ENCODE measurements around the gene PTCRA.
"Not testable (repeated sequence)": the region's sequence is repeated elsewhere in the genome, so short reads cannot be mapped to it uniquely, and the experiment has no call there.

PTCRA gene

DNA sequence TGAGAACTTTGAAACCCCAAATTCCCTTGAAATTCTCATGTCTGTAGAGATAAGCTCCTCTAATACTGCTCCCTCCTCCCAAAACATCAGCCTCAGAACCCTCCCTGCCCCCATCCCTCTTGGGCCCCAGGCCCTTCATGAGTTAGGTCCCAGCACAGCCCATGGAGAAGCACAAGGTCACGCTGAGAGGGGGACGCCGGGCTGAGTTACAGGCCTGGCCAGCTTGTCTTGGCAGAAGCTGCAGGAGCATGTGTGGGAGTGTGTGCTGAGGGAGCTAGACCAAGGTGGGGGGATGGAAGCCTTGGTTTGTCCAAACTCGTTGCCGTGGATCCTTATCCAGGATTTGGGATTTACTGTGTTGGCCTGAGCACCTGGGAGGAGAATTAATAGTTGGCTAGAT lies 8.5 kb upstream of the PTCRA start:
- no peak for DNase-seq

DNA sequence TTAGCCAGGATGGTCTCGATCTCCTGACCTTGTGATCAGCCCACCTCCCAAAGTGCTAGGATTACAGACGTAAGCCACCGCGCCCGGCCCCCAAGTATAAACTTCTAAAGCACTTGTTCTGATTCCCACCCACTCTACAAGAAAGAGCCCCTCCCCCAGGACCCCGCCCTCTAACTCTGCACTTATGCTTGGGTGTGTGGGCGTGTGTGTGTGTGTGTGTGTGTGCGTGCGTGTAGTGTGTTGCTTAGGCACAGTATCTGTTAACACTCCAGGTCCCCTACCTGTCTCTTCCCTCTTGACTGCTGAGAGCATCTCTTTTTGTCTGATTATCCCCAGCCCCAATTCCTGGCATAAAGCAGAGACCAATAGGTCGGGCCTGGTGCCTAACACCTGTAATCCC lies 6.0 kb upstream of the PTCRA start:
- no peak for DNase-seq

DNA sequence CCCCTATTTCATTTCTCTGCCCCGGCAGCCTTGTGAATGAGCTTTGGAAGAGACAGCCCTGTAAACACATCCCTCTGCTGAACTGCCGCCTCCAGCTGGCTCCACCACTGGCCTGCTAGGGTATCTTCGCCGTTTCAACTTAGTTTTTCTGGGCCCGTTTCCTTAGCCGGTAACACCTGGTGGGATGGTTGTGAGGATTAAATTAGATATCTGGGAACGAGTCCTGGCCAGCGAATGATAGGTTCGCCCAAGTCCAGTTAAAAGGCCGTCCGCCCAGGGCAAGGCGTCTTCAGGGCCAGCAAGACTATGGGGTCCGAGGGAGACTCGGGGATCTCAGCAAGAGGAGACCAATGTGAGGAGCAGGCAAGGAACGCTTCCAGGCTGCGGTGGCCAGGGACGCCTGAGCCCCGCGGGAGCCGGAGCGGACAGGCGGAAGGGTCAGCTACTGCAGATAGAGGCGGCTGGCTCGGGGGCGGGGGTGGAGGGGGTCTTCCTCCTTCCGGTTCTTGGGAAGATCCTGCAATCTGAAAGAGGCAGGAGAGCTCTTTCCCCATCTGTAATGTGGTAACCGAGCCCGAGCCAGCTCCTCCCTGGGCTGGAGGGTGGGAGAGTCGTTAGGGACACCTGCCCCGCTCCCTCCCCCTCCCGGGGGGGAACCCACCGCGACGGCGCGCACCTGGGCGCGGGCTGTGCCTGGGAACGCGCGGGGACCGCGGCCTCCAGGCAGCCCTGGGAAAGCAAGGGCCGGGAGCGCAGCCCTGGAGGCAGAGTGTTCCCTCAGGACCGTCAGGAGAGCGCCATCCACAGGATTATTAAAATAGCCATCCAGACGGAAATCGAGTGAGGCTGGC lies 4.5 kb upstream of the PTCRA start:
- DNase-seq = no peak

DNA sequence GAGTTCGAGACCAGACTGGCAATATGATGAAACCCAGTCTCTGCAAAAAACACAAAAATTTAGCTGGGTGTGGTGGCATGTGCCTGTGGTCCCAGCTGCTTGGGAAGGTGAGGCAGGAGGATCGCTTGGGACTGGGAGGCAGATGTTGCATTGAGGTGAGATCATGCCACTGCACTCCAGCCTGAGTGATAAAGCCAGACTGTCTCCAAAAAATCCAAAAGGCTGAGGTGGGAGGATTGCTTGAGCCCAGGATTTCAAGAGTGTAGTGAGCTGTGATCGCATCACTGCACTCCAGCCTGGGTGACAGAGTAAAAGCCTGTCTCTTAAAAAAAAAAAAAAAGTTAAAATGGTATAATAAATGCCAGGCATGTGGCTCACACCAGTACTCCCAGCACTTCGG lies 1.3 kb upstream of the PTCRA start:
- no peak for DNase-seq

DNA sequence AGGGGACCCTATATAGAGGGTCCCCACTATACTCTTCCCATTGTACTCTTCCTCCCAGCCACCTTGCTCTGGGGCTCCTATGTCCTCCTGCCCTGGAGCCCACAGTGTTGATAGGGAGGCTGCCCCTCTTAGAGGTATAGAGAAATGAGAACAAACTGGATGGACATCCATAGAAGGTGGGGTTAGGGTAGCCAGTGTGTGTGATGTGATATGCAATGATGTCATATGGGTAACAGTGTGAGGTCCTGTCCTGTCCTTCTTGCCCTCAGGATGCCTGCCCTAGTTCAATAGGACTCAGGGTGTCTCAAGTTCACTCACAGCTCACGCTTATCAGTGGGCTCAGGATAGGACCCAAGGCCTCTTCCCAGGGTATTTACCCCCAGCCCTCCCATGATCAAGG lies 435 bp downstream of the PTCRA start:
- DNase-seq = no peak

DNA sequence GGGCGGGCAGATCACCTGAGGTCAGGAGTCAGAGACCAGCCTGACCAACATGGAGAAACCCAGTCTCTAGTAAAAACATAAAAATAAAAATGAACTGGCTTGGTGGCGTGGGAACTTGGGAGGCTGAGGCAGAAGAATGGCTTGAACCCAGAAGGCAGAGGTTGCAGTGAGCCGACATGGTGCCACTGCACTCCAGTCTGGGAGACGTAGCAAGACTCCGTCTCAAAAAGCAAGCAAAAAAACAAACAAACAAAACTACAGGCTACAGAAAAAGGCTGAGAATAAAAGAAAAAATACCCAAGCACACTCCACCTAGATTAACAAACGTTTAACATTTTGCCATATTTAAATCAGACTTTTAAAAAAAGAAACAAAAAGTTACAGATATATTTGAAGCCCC lies 5.9 kb downstream of the PTCRA start:
- no peak for DNase-seq

DNA sequence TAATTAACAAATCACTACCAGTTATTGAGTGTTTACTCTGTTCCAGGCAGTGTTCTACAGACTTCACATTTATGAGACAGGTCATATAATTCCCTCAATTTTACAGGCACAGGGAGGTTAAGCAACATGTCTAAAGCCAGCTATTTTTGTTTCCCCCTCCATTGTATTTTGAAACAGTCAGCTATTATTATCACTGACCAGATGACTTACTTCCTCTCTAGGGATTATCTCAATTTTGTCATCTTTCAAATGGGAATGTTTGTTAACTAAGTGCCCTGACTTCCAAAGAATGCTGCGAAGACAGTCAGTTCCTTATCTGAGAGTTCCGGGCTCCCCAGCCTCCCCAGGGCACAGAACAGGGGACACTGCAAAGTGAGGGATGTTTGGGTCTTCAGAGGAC lies 7.8 kb downstream of the PTCRA start:
- no peak for DNase-seq

DNA sequence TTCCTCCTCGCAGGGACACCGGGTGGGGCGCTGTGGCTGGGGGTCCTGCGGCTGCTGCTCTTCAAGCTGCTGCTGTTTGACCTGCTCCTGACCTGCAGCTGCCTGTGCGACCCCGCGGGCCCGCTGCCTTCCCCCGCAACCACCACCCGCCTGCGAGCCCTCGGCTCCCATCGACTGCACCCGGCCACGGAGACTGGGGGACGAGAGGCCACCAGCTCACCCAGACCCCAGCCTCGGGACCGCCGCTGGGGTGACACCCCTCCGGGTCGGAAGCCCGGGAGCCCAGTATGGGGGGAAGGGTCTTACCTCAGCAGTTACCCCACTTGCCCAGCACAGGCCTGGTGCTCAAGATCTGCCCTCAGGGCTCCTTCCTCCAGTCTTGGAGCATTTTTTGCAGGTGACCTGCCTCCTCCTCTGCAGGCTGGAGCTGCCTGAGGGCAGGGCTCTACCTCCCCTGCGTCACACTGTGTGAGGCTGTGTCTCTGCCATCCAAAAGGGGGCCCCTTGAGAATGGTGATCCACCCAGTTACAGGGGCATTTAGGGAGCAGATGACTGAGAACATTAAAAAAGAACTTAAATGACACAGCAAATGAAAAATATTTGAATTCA lies 9.5 kb downstream of the PTCRA start:
- no peak for DNase-seq

DNA sequence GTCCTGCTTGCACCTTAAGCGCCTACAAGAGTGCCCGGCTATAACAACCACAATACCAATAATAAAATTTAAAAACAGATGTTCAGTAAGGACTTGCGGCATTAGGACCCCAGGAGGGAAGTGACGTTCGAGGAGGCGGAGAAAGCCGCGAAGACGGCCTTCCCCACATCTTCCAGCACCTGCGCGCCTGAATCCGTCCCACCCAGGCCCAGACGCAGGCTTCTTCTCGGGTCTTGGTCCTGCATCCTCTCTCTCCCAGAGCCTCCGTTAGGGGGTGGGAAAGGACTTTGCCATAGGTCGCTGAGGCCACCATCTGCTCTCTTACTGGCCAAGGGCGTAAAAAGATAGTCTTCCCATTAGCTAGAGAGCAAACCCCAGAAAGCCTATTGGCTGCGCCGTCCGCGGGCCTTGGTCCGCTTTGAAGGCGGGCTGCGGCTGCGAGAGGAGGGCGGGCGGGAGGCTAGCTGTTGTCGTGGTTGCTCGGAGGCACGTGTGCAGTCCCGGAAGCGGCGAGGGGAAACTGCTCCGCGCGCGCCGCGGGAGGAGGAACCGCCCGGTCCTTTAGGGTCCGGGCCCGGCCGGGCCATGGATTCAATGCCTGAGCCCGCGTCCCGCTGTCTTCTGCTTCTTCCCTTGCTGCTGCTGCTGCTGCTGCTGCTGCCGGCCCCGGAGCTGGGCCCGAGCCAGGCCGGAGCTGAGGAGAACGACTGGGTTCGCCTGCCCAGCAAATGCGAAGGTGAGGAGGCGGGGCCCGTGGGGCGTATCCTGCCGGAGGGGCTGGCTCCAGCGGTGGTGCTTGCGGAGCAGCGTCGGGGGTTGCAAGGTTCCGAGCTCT lies 13.3 kb downstream of the PTCRA start, which contains the start of gene CNPY3:
CNPY3 (plus strand) TSS at position 495 of the 835 bp plus-strand sequence; CDS start at position 586, 91 bp downstream.
- peak; percentile 94 for DNase-seq

DNA sequence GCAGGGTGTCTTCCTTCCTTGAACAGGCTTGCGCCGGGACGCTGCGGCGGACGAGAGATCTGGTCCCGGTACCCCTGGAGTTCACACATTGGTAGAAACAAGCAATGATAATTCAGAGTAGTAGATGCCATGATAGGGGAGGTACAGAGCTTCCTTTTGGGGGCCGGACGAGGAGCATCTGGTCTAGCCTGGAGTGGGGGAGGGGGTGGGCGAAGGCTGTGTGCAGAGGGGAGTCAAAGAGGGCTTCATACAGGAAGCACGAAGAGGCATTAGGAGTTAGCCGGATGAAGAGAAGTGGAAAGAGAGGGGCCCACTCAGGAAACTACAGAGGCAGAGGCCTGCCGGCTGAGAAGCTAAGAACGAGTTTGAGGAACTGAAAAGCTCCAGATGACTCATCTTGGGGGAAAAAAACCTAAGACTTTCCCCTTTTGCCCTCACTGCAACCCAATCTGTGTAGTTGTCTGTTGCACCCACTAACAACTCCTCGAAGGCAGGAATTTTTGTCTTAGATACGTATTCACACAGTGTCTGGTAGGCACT lies 14.0 kb downstream of the PTCRA start:
- peak; percentile 65 for DNase-seq

DNA sequence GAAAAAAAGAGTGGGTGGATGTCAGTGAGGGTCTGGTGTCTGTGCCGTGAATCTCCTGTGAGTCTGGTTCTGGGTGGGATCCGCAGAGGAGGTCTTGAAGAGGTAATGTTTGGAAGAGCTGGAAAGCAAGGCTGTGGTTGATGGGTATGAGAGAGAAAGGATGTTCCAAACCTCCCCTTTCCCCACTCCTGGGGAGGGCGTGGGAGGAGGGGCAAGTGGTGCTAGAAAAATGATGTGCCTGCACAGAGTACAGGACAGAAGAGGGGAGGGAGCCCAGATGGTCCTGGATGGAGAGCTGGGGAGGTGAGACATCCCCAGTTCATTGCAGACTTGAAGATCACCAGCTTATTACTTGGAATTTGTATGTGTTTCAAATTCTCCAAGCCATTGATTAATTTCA lies 16.6 kb downstream of the PTCRA start:
- DNase-seq = no peak

DNA sequence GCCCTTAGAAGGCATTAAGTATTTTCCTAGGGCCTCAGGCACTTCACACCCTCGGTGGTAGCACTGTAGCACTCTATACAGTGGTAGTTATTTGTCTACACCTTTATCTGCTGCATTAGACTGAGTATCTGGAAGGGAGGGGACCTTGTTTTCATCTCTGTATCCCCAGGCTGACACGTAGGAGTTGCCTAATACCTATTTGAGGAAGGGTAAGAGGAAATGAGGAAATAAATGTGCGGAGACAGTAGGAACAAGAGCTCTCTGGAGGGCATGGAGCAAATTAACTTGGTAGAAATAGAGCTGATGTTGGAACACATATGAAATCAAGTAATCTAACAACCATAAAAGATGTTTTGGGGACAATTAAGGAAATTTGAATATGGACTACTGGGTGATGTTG lies 17.4 kb downstream of the PTCRA start:
- no peak for DNase-seq

DNA sequence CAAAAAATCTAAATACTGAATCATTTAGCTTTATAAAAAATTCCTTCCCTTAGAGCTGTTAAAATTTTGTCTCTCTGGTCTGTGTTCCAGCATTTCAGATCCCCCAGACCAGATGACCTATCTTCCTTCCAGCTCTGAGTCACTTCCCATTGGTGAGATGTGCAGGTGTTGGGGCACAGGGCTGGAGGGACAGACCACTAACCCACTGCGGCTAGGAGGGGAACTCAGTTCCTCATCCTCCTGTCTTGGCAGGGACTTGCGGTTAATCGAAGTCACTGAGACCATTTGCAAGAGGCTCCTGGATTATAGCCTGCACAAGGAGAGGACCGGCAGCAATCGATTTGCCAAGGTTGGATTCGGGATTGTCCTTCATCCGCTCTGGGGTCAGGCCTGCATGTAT lies 19.5 kb downstream of the PTCRA start:
- no peak for DNase-seq

DNA sequence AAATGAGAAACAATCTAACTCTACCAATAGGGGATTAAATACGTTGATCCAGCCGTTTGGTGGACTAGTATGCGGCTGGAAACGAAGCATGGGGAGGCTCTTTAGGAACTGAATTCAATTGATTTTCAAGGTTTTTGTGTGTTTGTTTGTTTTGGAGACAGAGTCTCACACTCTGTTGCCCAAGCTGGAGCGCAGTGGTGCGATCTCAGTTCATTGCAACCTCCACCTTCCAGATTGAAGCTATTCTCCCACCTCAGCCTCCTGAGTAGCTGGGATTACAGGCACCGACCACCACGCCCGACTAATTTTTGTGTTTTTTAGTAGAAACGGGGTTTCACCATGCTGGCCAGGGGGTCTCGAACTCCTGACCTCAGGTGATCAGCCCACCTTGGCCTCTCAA lies 20.5 kb downstream of the PTCRA start:
- no peak for DNase-seq

DNA sequence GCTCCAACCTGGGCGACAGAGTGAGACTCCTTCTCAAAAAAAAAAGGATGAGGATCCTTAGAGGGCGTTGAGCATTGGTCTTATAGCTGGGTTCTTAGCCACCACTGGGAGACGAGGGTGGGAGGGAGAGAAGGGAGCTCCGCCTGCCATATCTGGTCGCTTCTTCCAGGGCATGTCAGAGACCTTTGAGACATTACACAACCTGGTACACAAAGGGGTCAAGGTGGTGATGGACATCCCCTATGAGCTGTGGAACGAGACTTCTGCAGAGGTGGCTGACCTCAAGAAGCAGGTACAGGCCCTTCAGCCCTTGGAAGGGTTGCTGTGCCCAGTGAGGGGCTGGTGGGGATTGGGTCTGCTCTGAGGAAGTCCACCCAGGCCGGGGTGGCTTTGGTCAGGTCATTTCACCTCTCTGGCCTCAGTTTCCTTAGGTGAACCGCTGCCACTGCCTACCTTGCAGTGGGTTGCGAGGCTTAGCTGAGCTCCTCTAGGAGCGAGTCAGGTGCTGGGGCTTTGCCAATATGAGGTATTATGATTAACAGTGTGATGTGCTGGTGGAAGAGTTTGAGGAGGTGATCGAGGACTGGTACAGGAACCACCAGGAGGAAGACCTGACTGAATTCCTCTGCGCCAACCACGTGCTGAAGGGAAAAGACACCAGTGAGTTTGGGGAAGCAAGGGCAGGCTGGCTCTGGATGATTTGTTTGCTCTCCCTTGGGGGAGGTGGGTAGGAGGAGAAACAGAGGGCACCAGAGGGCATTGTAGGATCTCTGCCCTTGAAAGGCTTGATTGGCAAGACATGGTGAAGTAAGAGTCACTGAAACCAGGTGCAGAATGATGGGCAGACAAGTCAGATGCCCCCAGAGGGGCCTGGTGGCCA lies 21.9 kb downstream of the PTCRA start:
- no peak for DNase-seq

DNA sequence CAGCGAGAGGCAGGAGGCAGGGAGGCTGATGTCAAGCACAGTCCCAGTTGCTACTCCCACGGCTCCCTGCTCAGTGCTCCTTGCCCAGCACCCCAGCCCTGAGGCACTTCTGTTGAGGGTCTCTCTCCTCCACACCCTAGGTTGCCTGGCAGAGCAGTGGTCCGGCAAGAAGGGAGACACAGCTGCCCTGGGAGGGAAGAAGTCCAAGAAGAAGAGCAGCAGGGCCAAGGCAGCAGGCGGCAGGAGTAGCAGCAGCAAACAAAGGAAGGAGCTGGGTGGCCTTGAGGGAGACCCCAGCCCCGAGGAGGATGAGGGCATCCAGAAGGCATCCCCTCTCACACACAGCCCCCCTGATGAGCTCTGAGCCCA lies 22.6 kb downstream of the PTCRA start:
- DNase-seq = no peak

DNA sequence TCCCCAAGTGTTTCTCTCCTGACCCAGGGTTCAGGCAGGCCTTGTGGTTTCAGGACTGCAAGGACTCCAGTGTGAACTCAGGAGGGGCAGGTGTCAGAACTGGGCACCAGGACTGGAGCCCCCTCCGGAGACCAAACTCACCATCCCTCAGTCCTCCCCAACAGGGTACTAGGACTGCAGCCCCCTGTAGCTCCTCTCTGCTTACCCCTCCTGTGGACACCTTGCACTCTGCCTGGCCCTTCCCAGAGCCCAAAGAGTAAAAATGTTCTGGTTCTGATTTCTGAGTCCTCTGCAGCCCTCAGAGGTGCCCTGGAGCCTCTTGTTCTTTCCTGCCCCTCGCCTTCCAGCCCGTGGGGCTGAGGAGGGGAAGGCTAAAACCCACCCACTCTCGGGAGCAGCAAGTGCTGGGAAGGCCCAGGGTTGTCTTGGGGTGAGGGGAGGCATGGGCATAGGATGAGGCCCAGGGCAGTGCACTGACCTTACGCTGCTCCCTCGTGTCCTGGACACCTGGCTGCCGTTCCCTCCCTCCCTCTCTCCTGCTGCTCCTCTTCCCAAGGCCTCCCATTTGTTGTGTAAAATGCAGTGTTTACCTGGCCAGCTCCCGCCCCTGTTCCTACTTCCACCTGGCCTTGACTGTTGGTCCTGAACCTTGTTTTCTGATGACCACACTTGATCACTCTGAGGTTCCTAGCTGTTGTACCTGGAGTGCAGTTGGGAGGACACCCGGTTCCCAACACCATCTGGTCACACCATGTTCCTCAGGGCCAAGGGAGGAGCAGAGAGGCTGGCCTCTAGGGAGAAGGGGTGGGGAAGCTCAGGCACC lies 23.3 kb downstream of the PTCRA start:
- no peak for DNase-seq

DNA sequence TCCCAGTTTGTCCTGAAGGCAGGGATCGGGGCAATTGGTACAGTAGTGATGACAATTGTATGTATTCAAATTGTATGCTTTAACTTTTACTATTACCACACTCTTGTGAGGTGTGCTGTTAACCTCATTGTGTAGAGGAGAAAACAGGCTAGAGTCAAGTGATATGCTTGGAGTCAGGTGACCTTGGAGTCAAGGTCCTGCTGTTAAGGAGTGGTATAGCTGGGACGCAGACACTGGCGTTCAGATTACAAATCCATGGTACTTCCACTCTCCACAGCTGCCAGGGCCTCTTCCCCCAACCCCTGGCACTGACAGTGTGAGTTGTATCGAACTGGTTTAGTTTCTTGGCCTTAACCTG lies 23.9 kb downstream of the PTCRA start:
- DNase-seq = no peak

DNA sequence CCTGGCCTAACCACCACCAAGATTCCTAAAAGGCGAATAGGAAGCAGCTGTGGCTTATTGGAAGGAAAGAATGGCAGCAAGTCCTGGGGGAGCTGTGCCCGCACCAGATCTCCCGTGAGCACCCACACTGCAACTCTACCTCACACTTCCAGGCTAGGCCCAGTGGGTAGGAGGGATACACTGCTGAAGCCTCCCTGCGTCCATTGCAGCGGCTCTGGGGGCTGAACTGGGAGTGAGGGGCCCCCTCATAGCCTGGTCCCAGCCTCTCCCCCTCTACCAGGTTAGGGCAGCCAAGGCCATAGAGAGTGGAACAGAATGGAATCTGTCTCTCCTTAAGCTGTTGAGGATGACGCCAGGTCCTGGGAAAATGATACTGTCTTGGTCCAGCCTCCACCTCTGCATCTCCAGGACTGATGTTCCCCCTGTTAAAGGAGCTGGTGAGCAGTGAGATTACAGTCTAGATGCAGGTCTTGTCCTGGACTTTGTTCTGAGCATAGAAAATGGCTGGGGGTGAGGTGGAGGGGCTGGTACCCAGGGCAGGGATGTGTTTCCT lies 24.7 kb downstream of the PTCRA start:
- no peak for DNase-seq

DNA sequence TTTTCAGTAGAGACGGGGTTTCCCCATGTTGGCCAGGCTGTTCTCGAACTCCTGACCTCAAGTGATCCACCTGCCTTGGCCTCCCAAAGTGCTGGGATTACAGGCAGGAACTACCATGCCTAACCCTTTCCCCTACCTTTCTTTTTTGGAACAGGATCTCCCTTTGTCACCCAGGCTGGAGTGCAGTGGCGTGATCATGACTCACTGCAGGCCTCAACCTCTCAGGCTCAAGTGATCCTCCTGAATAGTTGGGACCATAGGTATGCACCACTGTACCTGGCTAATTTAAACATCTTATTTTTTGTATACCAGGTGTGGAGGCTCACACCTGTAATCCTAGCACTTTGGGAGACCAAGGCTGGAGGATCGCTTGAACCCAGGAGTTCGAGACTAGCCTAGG lies 25.5 kb downstream of the PTCRA start:
- not testable (repeated sequence) for DNase-seq

DNA sequence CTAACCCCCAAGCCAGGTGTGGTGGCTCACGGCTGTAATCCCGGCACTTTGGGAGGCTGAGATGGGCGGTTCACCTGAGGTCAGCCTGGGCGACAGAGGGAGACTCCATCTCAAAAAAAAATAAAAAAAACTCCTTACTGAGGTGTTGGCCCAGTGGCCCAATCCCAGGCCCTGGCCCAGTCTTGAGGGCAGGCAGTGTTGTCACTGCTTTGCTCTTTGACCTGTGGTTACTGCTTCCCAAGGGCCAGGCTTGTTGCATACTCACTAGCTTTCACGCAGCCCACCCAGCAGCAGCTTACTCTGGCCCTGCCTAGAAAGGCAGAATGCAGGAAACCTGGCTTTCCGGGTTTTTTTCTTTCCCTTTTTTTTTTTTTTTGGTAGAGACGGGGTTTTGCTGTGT lies 26.6 kb downstream of the PTCRA start:
- DNase-seq = no peak

All from CD4-positive, alpha-beta T cell treated with Interferon gamma for 1 hour (primary cell).